CD4-positive, alpha-beta T cell (primary cell): ENCODE measurements around the gene DLGAP4. TPM values are rescaled to one million over a fixed set of nuclear protein-coding genes. Genes with fewer than 3 reads are reported as not detected.

ENCODE experiments used
- ATAC-seq: fragments of 200-7000 bp; cut with Tn5 transposase; one replicate; pipeline ENCODE4 v1.10.0; 2022; ENCODE audit warnings: mild to moderate bottlenecking; ENCODE audit not compliant: poor library complexity
- CTCF ChIA-PET: fragments of 350-600 bp; sonication (Branson Sonifier 250); formaldehyde crosslinking; loops from one replicate; lab custom pipeline; 2021; ENCODE audit warnings: antibody characterized with exemption, inconsistent platforms; lab: Charles Lee
- POLR2A ChIA-PET: fragments of 350-600 bp; sonication (Branson Sonifier 250); formaldehyde crosslinking; loops from one replicate; lab custom pipeline; 2021; ENCODE audit warnings: antibody characterized with exemption, inconsistent platforms; lab: Charles Lee
- DNase-seq, 14 experiments: peaks; one replicate each; pipeline ENCODE4 v3.0.0-alpha.2; 2013 to 2020; ENCODE audit warnings: mixed read lengths in 2 of 14
- H3K27ac ChIP-seq, 2 donors: one replicate each; pipeline versions ENCODE4 v1.5.1 to v1.7.0; 2013; ENCODE audit warnings: low read length in 2 of 2, low read depth in 1 of 2, mild to moderate bottlenecking in 1 of 2
- H3K27me3 ChIP-seq, 2 experiments: 1 replicate in 1 of 2; 2 replicates in 1 of 2; pipeline versions ENCODE4 v1.6.1 to v1.7.0; 2013; ENCODE audit warnings: low read length in 2 of 2, control low read depth in 1 of 2, mild to moderate bottlenecking in 1 of 2, moderate library complexity in 1 of 2; ENCODE audit not compliant: insufficient read depth in 2 of 2, control insufficient read depth in 1 of 2
- H3K36me3 ChIP-seq: one replicate; pipeline ENCODE4 v1.6.1; 2013; ENCODE audit warnings: low read length, control low read depth; ENCODE audit not compliant: insufficient read depth
- H3K4me1 ChIP-seq: one replicate; pipeline ENCODE4 v1.6.1; 2013; ENCODE audit warnings: low read length, control low read depth; ENCODE audit not compliant: insufficient read depth
- H3K4me3 ChIP-seq: one replicate; pipeline ENCODE4 v1.5.1; 2013; ENCODE audit warnings: mild to moderate bottlenecking, low read length, moderate library complexity
- H3K9me3 ChIP-seq, 2 experiments: 1 replicate in 1 of 2; 2 replicates in 1 of 2; pipeline versions ENCODE4 v1.6.1 to v1.7.0; 2013; ENCODE audit warnings: low read length in 2 of 2, mild to moderate bottlenecking in 2 of 2, control low read depth in 1 of 2, moderate library complexity in 1 of 2; ENCODE audit not compliant: control insufficient read depth in 1 of 2, insufficient read depth in 1 of 2
- H3K27ac Mint-ChIP-seq: one replicate; pipeline ENCODE4 v1.8.0; 2020; ENCODE audit warnings: mixed read lengths
- H3K27me3 Mint-ChIP-seq: one replicate; pipeline ENCODE4 v1.8.0; 2021; ENCODE audit warnings: mixed read lengths
- H3K36me3 Mint-ChIP-seq: one replicate; pipeline ENCODE4 v1.8.0; 2021; ENCODE audit warnings: low read depth, mixed read lengths
- H3K4me1 Mint-ChIP-seq: one replicate; pipeline ENCODE4 v1.8.0; 2021; ENCODE audit warnings: low read depth, mixed read lengths
- H3K4me3 Mint-ChIP-seq: one replicate; pipeline ENCODE4 v1.8.0; 2020; ENCODE audit warnings: mild to moderate bottlenecking, mixed read lengths
- H3K9me3 Mint-ChIP-seq: one replicate; pipeline ENCODE4 v1.8.0; 2020; ENCODE audit warnings: mixed read lengths
- CTCF ChIP-seq: fragments of 200-600 bp; IDR thresholded peaks from one replicate; pipeline ENCODE4 v1.8.0; 2022; ENCODE audit warnings: antibody characterized with exemption, mild to moderate bottlenecking
- intact Hi-C, 2 experiments: fragments of 100-400 bp; cut with DNase I in 1 of 2; cut with micrococcal nuclease in 1 of 2; formaldehyde crosslinking; loops; one replicate each; pipeline versions ENCODE4 v1.15.1 to v1.9.0; 2023 to 2025; cut with DNase I, micrococcal nuclease
- polyA plus RNA-seq, 2 donors: library from polyadenylated mRNA; unstranded; fragments of 120-200 nt; gene quantifications; one replicate each; pipeline ENCODE4 v1.2.1, GENCODE V29; 2013
- total RNA-seq, 174 experiments: library from RNA in 2 of 174; stranded (reverse) in 2 of 174; gene quantifications; one replicate each; pipeline ENCODE4 v1.2.3 and lab custom pipeline; 2021 to 2026

The DLGAP4 gene, protein sequence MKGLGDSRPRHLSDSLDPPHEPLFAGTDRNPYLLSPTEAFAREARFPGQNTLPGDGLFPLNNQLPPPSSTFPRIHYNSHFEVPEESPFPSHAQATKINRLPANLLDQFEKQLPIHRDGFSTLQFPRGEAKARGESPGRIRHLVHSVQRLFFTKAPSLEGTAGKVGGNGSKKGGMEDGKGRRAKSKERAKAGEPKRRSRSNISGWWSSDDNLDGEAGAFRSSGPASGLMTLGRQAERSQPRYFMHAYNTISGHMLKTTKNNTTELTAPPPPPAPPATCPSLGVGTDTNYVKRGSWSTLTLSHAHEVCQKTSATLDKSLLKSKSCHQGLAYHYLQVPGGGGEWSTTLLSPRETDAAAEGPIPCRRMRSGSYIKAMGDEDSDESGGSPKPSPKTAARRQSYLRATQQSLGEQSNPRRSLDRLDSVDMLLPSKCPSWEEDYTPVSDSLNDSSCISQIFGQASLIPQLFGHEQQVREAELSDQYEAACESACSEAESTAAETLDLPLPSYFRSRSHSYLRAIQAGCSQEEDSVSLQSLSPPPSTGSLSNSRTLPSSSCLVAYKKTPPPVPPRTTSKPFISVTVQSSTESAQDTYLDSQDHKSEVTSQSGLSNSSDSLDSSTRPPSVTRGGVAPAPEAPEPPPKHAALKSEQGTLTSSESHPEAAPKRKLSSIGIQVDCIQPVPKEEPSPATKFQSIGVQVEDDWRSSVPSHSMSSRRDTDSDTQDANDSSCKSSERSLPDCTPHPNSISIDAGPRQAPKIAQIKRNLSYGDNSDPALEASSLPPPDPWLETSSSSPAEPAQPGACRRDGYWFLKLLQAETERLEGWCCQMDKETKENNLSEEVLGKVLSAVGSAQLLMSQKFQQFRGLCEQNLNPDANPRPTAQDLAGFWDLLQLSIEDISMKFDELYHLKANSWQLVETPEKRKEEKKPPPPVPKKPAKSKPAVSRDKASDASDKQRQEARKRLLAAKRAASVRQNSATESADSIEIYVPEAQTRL
- 10 to 100 TPM; 16.0 to 16.1 TPM for total RNA-seq
- 27.9 TPM for polyA plus RNA-seq (2013, experiment 1 of 2)
- polyA plus RNA-seq (2013, experiment 2 of 2): 37.2 TPM
- total RNA-seq (lab: John Stamatoyannopoulos, UW): 5.6 to 102 (median 22.8) reads per million in 172 experiments

GRCh38 chr20:36305602-36306551 is at the start of gene DLGAP4:
TSS of gene DLGAP4 (plus strand) at chr20:36306339. CDS start at chr20:36431718, 125,379 bp downstream.
- peak; percentile 29 for ATAC-seq
- CTCF ChIA-PET: no interaction called here

GRCh38 chr20:36259177-36260061 is 46.7 kb upstream of the DLGAP4 start:
- H3K4me3 ChIP-seq: no peak overlapping the region
- no peak overlapping the region for H3K27ac ChIP-seq
- H3K27ac Mint-ChIP-seq: no peak overlapping the region
- CTCF ChIA-PET: no interaction called here
- no peak for TF ChIP-seq CTCF
- H3K27me3 ChIP-seq: no peaks in the 10 kb centered on the region
- intact Hi-C loops: loop anchor here in 1 of 2 experiments (5.0 kb wide), 1 partner anchor 47 kb away; no protein-coding TSS in a partner anchor
- POLR2A ChIA-PET: no interaction called here
- ATAC-seq (no peak), DNase-seq (no peak)
- H3K36me3 Mint-ChIP-seq: peaks cover 30% of the 10 kb centered on the region
- H3K27me3 Mint-ChIP-seq: no peaks in the 10 kb centered on the region
- H3K4me1 Mint-ChIP-seq: no peaks in the 10 kb centered on the region
- H3K4me3 Mint-ChIP-seq: no peak overlapping the region
- H3K4me1 ChIP-seq: no peaks in the 10 kb centered on the region
- no peaks in the 10 kb centered on the region for H3K9me3 ChIP-seq
- H3K36me3 ChIP-seq: peaks cover 29% of the 10 kb centered on the region
- no peaks in the 10 kb centered on the region for H3K9me3 Mint-ChIP-seq

More at GRCh38 chr20:36305602-36306551, at the start of gene DLGAP4:
- H3K27me3 Mint-ChIP-seq: peaks cover 78% of the 10 kb centered on the region
- Histone ChIP-seq H3K27ac (no peak within 1 kb of the TSS), H3K4me1 (peaks cover 17% of the 10 kb centered on the region), H3K36me3 (no peaks in the 10 kb centered on the region), H3K9me3 (peaks cover 0 to 16% of the 10 kb centered on the region in 2 experiments), H3K27me3 (peaks cover 53 to 75% of the 10 kb centered on the region in 2 experiments), H3K4me3 (peak within 1 kb of the TSS; percentile 12)
- POLR2A ChIA-PET: no interaction called here
- intact Hi-C loops: no loop called here
- no peak for DNase-seq
- TF ChIP-seq CTCF: no peak
- peak within 1 kb of the TSS; percentile 82 for H3K4me3 Mint-ChIP-seq
- H3K36me3 Mint-ChIP-seq: no peaks in the 10 kb centered on the region
- no peaks in the 10 kb centered on the region for H3K9me3 Mint-ChIP-seq
- peaks cover 13% of the 10 kb centered on the region for H3K4me1 Mint-ChIP-seq
- H3K27ac Mint-ChIP-seq: no peak within 1 kb of the TSS
